ENCODE data around the gene EFHD2. TPM values are rescaled to one million over a fixed set of nuclear protein-coding genes. Genes with fewer than 3 reads are reported as not detected.

The EFHD2 gene
- total RNA-seq, 1 experiment from 2014 or later: 129 TPM

- Histone ChIP-seq H3K79me2 (ENCODE audit: low read depth) (no peaks in the 10 kb centered on the region), H3K27ac (no peak overlapping the region), H4K20me1 (ENCODE audit: insufficient read depth) (no peaks in the 10 kb centered on the region), H3K36me3 (ENCODE audit: low read depth) (no peaks in the 10 kb centered on the region), H3F3A (ENCODE audit: insufficient read depth, low read depth) (no peaks in the 10 kb centered on the region), H3K27me3 (ENCODE audit: insufficient read depth, low read depth) (no peaks in the 10 kb centered on the region), H3K4me2 (no peak overlapping the region), H2AFZ (no peak overlapping the region), H3K4me1 (replicated peaks; ENCODE audit: insufficient read depth) (no peaks in the 10 kb centered on the region), H3K9me2 (ENCODE audit: insufficient read depth) (no peaks in the 10 kb centered on the region), H3K9me3 (ENCODE audit: insufficient read depth, low read depth) (no peaks in the 10 kb centered on the region), H3K4me3 (no peak overlapping the region)
- DNase-seq: no peak
- intact Hi-C loops (cut with micrococcal nuclease; ENCODE audit: unreplicated experiment): no loop called here
- TF ChIP-seq CTCF (conservative IDR thresholded peaks at IDR 0.05) (no peak), EZH2 (IDR thresholded peaks at IDR 0.05; ENCODE audit: low read depth) (no peak)
- BruUV-seq (replicated peaks): no TSS peak
- CTCF ChIA-PET: no interaction called here
- POLR2A ChIA-PET (ENCODE audit: unreplicated experiment): interaction anchor here (0.6 kb wide), 1 partner anchor 21 kb away, joined by 3 read pairs; no protein-coding TSS in a partner anchor
These were observed 6.8 kb upstream of the EFHD2 start for GRCh38 chr1:15402809-15403450.

GRCh38 chr1:15403962-15404580 is 5.6 kb upstream of the EFHD2 start:
- DNase-seq: no peak
- no peak for TF ChIP-seq EZH2 (IDR thresholded peaks at IDR 0.05; ENCODE audit: low read depth)
- TF ChIP-seq CTCF (conservative IDR thresholded peaks at IDR 0.05): no peak
- Histone ChIP-seq H3K9me3 (ENCODE audit: insufficient read depth, low read depth) (no peaks in the 10 kb centered on the region), H4K20me1 (ENCODE audit: insufficient read depth) (no peaks in the 10 kb centered on the region), H3K36me3 (ENCODE audit: low read depth) (no peaks in the 10 kb centered on the region), H3K9me2 (ENCODE audit: insufficient read depth) (no peaks in the 10 kb centered on the region), H2AFZ (no peak overlapping the region), H3K4me1 (replicated peaks; ENCODE audit: insufficient read depth) (no peaks in the 10 kb centered on the region; the same call in 1 of the 2 replicates), H3K27ac (no peak overlapping the region), H3K4me3 (no peak overlapping the region), H3F3A (ENCODE audit: insufficient read depth, low read depth) (no peaks in the 10 kb centered on the region), H3K27me3 (ENCODE audit: insufficient read depth, low read depth) (no peaks in the 10 kb centered on the region), H3K79me2 (ENCODE audit: low read depth) (no peaks in the 10 kb centered on the region), H3K4me2 (no peak overlapping the region)
- no TSS peak for BruUV-seq (replicated peaks)
- ChIA-PET POLR2A (ENCODE audit: unreplicated experiment) (no interaction called here), CTCF (no interaction called here)
- intact Hi-C loops (cut with micrococcal nuclease; ENCODE audit: unreplicated experiment): no loop called here

- peaks cover 3% of the 10 kb centered on the region for H3K79me2 ChIP-seq (ENCODE audit: low read depth)
- H3K9me3 ChIP-seq (ENCODE audit: insufficient read depth, low read depth): no peaks in the 10 kb centered on the region
- no peak overlapping the region for H3K4me3 ChIP-seq
- no peaks in the 10 kb centered on the region for H4K20me1 ChIP-seq (ENCODE audit: insufficient read depth)
- intact Hi-C loops (cut with micrococcal nuclease; ENCODE audit: unreplicated experiment): no loop called here
- no peaks in the 10 kb centered on the region for H3F3A ChIP-seq (ENCODE audit: insufficient read depth, low read depth)
- ChIA-PET POLR2A (ENCODE audit: unreplicated experiment) (no interaction called here), CTCF (interaction anchor here (0.6 to 1.0 kb wide), 2 partner anchors 10 to 82 kb away, joined by 3 to 6 read pairs; no protein-coding TSS in a partner anchor)
- H3K27me3 ChIP-seq (ENCODE audit: insufficient read depth, low read depth): no peaks in the 10 kb centered on the region
- no peaks in the 10 kb centered on the region for H3K36me3 ChIP-seq (ENCODE audit: low read depth)
- H3K9me2 ChIP-seq (ENCODE audit: insufficient read depth): no peaks in the 10 kb centered on the region
- no peak overlapping the region for H3K4me2 ChIP-seq
- DNase-seq: no peak
- H3K27ac ChIP-seq: no peak overlapping the region
- TF ChIP-seq EZH2 (IDR thresholded peaks at IDR 0.05; ENCODE audit: low read depth) (no peak), CTCF (conservative IDR thresholded peaks at IDR 0.05) (no peak)
- BruUV-seq (replicated peaks): no TSS peak
- no peaks in the 10 kb centered on the region; the same call in 1 of the 2 replicates for H3K4me1 ChIP-seq (replicated peaks; ENCODE audit: insufficient read depth)
- no peak overlapping the region for H2AFZ ChIP-seq
These were observed 4.4 kb upstream of the EFHD2 start for GRCh38 chr1:15405106-15405850.

Data from PC-9 (cell line).